HL-60 (cell line): ENCODE measurements around the gene GRIA3.

Source experiments
- DNase-seq, 2 experiments: peaks; one replicate each; pipeline ENCODE4 v3.0.0-alpha.2; 2010 to 2020; ENCODE audit warnings: low read depth in 1 of 2, low spot score in 1 of 2
- H3K27ac ChIP-seq: fragments of 250-450 bp; sonication (Bioruptor Pico); replicated peaks from 2 replicates; pipeline ENCODE4 v1.5.1; 2020; ENCODE audit warnings: mild to moderate bottlenecking, moderate library complexity
- H3K27me3 ChIP-seq: fragments of 250-450 bp; sonication (Bioruptor Pico); 2 replicates; pipeline ENCODE4 v1.5.1; 2021; ENCODE audit warnings: mild to moderate bottlenecking, moderate library complexity; ENCODE audit not compliant: insufficient read depth, poor library complexity, severe bottlenecking
- H3K4me3 ChIP-seq: replicated peaks from 2 replicates; pipeline ENCODE4 v1.5.1; 2011; ENCODE audit warnings: mild to moderate bottlenecking, control low read depth, low read length; ENCODE audit not compliant: insufficient read depth
- CTCF ChIP-seq: IDR thresholded peaks from one replicate; pipeline ENCODE4 v1.5.1; 2011; ENCODE audit warnings: low read length, control low read depth, inconsistent platforms; ENCODE audit not compliant: insufficient read depth
- GABPA ChIP-seq: IDR thresholded peaks from 2 replicates; pipeline ENCODE4 v1.6.1; 2012; ENCODE audit warnings: low read depth
- POLR2AphosphoS5 ChIP-seq: IDR thresholded peaks from 2 replicates; pipeline ENCODE4 v1.6.1; 2012; ENCODE audit warnings: low read depth
- REST ChIP-seq: IDR thresholded peaks from 2 replicates; pipeline ENCODE4 v1.6.1; 2012; ENCODE audit warnings: low read depth; ENCODE audit not compliant: insufficient replicate concordance
- SPI1 ChIP-seq: IDR thresholded peaks from 2 replicates; pipeline ENCODE4 v1.6.1; 2012; ENCODE audit warnings: low read depth, mild to moderate bottlenecking, borderline replicate concordance

The GRIA3 gene

GRCh38 chrX:123425471-123425870 lies 241.4 kb downstream of the GRIA3 start:
- DNase-seq = no peak
- H3K27me3 ChIP-seq = no peaks in the 10 kb centered on the region
- no peak overlapping the region for H3K27ac ChIP-seq
- TF ChIP-seq SPI1 (no peak), POLR2AphosphoS5 (no peak), REST (no peak), GABPA (no peak), CTCF (no peak)
- no peak overlapping the region for H3K4me3 ChIP-seq

- Histone ChIP-seq H3K27ac (no peak overlapping the region), H3K27me3 (no peaks in the 10 kb centered on the region), H3K4me3 (no peak overlapping the region)
- no peak for DNase-seq
- no peak for TF ChIP-seq GABPA
- no peak for TF ChIP-seq CTCF
- no peak for TF ChIP-seq SPI1
- TF ChIP-seq REST = no peak
- TF ChIP-seq POLR2AphosphoS5 = no peak
Observed at GRCh38 chrX:123425904-123426303, 241.8 kb downstream of the GRIA3 start.

- Histone ChIP-seq H3K4me3 (no peak overlapping the region), H3K27me3 (no peaks in the 10 kb centered on the region), H3K27ac (no peak overlapping the region)
- no peak for TF ChIP-seq CTCF
- no peak for DNase-seq
Observed at GRCh38 chrX:123432361-123433150, 248.5 kb downstream of the GRIA3 start.
